ENCODE measurements around the gene ZCCHC12. TPM values are rescaled to one million over a fixed set of nuclear protein-coding genes. Genes with fewer than 3 reads are reported as not detected.
"Not testable (repeated sequence)": the region's sequence is repeated elsewhere in the genome, so short reads cannot be mapped to it uniquely, and the experiment has no call there.

ZCCHC12 gene
- 0.30 and 0.34 TPM in 2 replicates for total RNA-seq (2014; rRNA removed; shearing (Covaris generic))

DNA sequence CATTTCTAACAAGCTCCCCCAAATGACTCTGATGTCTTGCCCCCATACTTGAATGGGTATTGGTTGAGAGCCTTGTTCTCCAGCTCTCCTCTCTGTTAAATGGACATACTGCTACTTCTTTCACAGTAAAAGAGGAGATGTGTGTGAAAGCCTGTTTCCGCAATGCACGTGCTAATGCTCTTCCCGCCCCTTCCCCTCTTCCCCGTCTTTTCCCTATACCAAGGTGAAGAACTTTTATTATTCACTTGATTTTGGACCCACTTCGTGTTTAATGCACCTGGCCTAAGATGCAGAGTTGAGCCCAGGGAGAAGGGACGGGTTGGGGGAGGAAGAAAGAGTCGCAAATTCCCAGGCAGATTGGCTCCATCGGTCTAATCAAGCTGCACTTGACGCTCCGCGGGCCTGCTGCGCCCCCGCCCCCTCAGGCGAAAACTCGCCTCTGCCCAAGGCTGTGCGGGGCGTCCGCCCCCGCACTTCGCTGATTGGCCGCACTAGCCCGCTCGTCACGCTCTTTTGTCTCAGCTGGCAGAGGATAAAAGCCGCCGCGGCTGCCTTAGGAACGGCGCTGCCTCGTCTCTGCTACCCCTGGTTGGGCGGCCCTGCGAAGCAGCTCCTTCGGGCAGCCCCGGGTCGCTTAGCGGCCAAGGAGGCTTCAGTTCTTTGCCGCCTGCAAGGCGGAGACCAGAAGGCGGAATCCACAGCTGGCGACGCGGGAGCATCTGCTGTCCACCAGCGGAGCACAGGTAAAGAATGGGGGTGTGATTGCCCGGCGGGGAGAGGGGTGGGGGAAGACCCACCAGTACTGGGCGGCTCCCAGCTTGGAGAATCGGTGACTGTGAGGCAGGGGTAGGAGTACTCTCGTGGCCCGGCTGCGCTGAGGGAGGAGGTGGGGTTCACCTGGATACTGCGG lies at the start of gene ZCCHC12:
Gene ZCCHC12 (plus strand): TSS at position 562 of the 910 bp plus-strand sequence. CDS start 1,421 bp downstream, outside the sequence.
- no peak within 1 kb of the TSS for H3K27ac ChIP-seq
- no peaks in the 10 kb centered on the region for H3K27me3 ChIP-seq
- H3K4me3 ChIP-seq = peak within 1 kb of the TSS; percentile 45
- H3K9me3 ChIP-seq (replicated peaks) = no peaks in the 10 kb centered on the region
- no peaks in the 10 kb centered on the region for H3K4me1 ChIP-seq
- no peaks in the 10 kb centered on the region for H3K36me3 ChIP-seq
- DNase-seq = peak; percentile 72 to 80

DNA sequence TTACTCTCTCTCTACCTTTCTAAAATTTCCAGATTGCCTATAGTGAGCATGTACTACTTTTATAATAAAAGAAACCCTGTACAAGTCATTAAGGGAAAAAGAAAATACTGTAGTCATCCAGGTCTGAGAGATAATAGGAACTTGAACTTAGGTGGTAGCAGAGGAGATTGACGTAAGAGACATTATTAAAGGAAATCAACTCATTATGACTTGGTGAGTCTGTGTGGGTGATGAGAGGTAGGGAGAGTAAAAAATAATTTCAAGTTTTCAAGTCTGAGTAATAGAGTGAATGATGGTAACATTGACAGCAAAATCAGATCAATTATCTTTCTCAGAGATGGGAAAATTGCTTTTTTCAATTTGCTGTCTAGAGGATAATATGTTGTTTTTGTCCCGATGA lies 44.0 kb upstream of the ZCCHC12 start:
- Histone ChIP-seq H3K4me3 (no peak overlapping the region), H3K9me3 (replicated peaks) (no peaks in the 10 kb centered on the region), H3K4me1 (no peaks in the 10 kb centered on the region), H3K27me3 (no peaks in the 10 kb centered on the region), H3K36me3 (no peaks in the 10 kb centered on the region), H3K27ac (no peak overlapping the region)
- no peak for DNase-seq

DNA sequence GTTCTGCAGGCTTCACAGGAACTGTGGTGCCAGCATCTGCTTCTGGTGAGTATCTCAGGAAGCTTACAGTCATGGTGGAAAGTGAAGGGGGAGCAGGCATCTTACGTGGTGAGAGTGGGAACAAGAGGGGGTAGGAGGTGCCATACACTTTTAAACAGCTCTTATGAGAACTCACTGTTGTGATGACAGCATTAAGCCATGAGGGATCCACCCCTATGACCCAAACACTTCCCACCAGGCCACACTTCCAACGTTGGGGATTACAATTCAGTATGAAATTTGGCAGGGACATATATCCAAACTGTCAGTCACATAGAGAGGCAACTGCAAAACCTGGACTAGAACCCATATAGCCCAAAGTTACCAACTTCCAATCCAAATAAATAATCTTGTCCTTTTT lies 43.1 kb upstream of the ZCCHC12 start:
- H3K9me3 ChIP-seq (replicated peaks) = no peaks in the 10 kb centered on the region
- no peak for DNase-seq
- H3K4me3 ChIP-seq = no peak overlapping the region
- no peaks in the 10 kb centered on the region for H3K36me3 ChIP-seq
- H3K4me1 ChIP-seq = no peaks in the 10 kb centered on the region
- H3K27me3 ChIP-seq = no peaks in the 10 kb centered on the region
- H3K27ac ChIP-seq = no peak overlapping the region

DNA sequence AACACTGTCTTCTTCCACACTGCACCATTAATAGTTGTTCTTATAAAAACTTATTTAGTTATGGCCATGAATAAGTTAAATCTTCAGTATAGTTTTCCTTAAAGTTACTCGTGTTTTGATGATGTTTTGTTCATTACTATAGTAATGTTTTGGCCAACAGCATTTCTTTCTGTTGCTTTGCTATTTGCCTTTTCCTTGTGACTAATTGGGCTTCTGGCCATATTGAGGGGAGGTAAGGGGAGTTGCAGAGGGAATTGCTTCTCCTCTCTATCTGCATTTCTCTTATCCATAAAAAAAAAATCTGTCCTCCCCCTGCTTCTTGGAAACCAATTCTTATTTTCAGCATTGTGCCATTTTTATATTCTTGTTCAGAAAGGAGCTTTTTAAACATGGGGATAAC lies 42.7 kb upstream of the ZCCHC12 start:
- H3K36me3 ChIP-seq = no peaks in the 10 kb centered on the region
- no peak overlapping the region for H3K27ac ChIP-seq
- H3K27me3 ChIP-seq = no peaks in the 10 kb centered on the region
- H3K4me3 ChIP-seq = no peak overlapping the region
- DNase-seq = no peak
- H3K4me1 ChIP-seq = no peaks in the 10 kb centered on the region
- no peaks in the 10 kb centered on the region for H3K9me3 ChIP-seq (replicated peaks)

DNA sequence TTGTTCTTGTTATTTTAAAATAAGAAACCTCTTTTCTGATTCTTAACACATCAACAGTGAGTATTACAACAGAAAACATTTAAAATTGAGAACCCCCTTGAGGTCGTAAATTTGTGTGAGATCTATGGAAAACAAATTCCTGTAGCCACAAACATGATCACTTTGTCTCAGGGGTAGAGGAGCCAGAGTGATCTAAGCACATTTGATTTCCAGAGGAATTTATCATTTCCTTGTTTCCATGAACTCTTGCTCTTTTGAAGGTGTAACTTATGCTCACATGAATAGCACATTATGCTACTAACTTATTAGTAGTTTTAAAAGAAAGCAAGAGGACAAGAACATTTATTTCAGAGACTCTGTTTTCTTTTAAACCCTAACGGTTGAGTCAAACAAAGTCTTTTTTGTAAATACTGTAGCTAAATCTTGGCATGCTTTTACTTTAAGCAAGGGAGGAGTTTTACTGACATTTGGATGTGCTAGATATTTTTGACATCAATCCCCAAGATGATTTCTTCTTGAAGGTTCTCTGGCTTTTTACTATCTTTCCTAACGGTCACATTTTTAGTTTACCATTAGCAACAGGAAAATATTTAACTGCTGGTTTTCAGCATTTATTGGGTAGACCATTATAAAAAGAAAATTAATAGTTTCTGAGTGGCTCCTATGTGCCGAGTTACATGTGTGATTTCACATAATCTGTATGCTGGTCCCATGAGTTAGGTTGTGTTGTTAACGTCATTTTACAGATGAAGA lies 27.9 kb upstream of the ZCCHC12 start:
- Histone ChIP-seq H3K27me3 (no peaks in the 10 kb centered on the region), H3K4me3 (no peak overlapping the region), H3K9me3 (replicated peaks) (no peaks in the 10 kb centered on the region), H3K36me3 (no peaks in the 10 kb centered on the region), H3K4me1 (no peaks in the 10 kb centered on the region), H3K27ac (no peak overlapping the region)
- no peak for DNase-seq

DNA sequence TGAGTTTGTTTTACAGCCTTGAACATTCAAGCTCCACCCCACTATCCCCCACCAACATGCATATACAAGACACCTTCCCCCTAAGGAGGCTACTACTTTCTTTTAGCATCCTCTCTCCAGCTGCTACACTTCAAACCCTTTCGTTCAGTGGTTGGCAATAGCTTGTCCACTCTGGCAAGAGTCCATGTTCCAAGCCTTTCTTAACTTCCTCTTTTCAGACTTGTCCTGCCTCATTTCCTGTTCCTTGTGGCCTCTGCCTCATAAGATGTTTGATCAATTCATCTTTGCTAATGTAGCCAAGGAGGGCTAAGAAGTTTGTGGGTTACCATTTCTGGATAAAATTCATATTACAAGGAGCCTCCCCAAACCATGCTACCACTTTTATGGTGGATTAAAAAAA lies 20.8 kb upstream of the ZCCHC12 start:
- H3K4me1 ChIP-seq = no peaks in the 10 kb centered on the region
- no peak for DNase-seq
- no peak overlapping the region for H3K27ac ChIP-seq
- H3K36me3 ChIP-seq = no peaks in the 10 kb centered on the region
- H3K27me3 ChIP-seq = no peaks in the 10 kb centered on the region
- no peak overlapping the region for H3K4me3 ChIP-seq
- H3K9me3 ChIP-seq (replicated peaks) = no peaks in the 10 kb centered on the region

DNA sequence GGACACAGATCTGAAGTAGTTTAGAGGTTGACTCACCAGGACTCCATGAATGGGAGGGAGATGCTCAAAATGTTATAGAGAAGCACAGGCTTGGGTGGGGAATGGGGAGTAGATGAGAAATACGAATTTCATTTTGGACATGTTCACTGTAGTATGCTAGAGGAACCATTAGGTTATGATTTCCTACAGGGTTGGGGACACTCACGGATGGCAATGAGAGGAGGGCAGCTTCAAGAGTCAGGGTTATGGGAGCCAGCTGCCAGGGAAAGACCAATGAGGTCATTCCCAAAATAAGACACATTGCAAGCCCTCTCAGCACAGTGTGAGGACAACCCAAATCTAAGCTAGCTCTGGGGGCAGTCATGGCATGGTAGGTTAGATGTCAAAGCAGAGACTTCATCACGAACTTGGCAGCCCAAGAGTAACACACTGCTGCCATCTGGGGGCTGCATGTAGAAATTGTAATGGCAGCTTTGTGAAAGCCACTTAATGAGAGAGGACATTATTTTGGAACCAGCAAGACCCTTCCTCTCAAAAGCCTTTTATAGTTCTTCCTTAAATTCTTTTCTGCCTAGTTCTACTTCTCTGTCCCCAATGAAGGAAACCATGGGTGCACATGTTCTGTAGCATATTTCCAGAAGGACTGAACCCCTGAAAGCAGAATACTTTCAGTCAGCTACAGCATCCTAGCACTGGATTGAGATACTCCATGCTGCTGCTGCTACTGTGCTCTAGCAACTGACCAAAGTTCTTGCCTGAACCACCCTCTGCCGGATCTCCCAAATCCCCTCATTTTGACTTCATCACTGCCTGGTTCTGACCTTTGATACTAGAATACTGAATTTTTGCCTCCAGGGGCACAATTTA lies 16.2 kb upstream of the ZCCHC12 start:
- Histone ChIP-seq H3K36me3 (no peaks in the 10 kb centered on the region), H3K27ac (no peak overlapping the region), H3K9me3 (replicated peaks) (no peaks in the 10 kb centered on the region), H3K4me1 (no peaks in the 10 kb centered on the region), H3K27me3 (no peaks in the 10 kb centered on the region), H3K4me3 (no peak overlapping the region)
- DNase-seq = peak; percentile 44 to 75

DNA sequence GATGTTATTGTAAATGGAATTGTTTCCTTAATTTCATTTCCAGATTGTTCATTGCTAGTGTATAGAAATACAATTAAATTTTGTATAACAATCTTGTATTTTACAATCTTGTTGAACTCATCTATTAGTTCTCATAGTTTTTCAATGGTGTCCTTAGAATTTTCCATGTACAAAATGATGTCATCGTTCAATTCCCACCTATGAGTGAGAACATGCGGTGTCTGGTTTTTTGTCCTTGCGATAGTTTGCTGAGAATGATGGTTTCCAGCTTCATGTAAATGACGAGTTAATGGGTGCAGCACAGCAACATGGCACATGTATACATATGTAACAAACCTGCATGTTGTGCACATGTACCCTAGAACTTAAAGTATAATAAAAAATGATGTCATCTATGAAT lies 6.4 kb upstream of the ZCCHC12 start:
- not testable (repeated sequence) for H3K36me3 ChIP-seq; H3K27me3 ChIP-seq; H3K9me3 ChIP-seq (replicated peaks); H3K27ac ChIP-seq; DNase-seq; H3K4me1 ChIP-seq; H3K4me3 ChIP-seq

DNA sequence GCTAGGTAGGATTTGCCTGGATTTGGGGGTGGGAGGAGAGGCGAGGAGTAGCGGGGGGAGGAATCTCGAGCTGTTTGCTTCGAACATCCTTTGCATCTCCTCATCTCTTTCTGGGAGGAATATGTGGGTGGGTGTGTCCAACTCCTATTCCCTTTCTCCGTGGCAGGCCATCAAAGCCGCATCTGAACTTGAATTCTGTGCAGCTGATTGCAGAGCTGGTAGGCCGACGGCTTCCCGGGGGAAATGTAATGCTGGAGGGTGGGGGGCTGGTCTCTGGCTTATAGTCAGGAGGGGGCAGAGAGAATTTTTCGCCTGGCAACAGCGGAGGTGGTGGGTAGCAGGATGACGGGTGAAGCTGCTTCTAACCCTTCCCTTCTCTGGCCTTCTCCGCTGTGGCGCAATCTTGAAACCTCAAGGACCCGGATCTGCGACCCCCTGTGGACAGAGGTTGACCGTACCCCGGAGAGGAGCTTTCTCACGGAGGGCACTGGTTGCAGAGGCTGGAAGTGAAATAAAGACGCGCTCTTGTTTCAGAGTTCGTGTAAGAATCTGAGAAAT lies 628 bp downstream of the ZCCHC12 start:
- Histone ChIP-seq H3K27me3 (no peaks in the 10 kb centered on the region), H3K27ac (no peak overlapping the region), H3K4me3 (peak overlapping the region; percentile 45), H3K4me1 (no peaks in the 10 kb centered on the region), H3K9me3 (replicated peaks) (no peaks in the 10 kb centered on the region), H3K36me3 (no peaks in the 10 kb centered on the region)
- peak in 1 of 2 experiments; percentile 4 for DNase-seq

DNA sequence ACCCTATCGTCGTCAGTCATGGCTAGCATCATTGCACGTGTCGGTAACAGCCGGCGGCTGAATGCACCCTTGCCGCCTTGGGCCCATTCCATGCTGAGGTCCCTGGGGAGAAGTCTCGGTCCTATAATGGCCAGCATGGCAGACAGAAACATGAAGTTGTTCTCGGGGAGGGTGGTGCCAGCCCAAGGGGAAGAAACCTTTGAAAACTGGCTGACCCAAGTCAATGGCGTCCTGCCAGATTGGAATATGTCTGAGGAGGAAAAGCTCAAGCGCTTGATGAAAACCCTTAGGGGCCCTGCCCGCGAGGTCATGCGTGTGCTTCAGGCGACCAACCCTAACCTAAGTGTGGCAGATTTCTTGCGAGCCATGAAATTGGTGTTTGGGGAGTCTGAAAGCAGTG lies 1.6 kb downstream of the ZCCHC12 start:
- Histone ChIP-seq H3K9me3 (replicated peaks) (no peaks in the 10 kb centered on the region), H3K4me1 (no peaks in the 10 kb centered on the region), H3K4me3 (no peak overlapping the region), H3K27ac (no peak overlapping the region), H3K27me3 (no peaks in the 10 kb centered on the region), H3K36me3 (no peaks in the 10 kb centered on the region)
- no peak for DNase-seq

DNA sequence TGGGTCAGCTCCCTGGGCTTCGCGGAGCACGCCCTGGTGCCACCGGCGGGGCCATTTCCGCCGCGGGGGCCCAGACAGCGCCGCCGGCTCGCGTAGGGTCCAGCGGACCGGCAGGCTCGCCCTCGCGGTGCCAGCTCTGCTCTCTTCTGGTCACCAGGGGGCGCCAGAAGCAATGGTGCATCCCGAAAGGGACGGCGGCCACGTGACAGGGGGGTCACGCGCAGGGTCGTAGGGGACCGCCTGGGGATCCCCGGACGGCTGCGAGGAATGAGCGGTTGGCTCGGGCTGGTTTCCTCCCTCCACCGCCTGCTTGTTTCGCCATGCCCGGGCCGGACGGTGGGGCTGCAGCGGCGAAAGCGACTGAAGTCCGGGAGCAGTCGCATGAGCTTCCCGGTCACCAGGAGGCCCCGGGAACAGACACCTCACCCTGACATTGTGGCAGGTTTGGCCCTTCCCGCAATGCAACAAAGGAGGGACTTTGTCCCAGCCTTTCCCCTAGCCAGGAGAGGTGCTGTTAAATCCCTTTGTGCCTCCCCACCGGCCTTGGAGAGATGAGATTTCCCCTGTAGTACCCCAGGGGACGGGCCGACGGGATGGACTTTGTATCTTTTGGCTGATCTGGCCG lies 15.8 kb downstream of the ZCCHC12 start:
- no peak overlapping the region for H3K27ac ChIP-seq
- no peaks in the 10 kb centered on the region for H3K4me1 ChIP-seq
- no peaks in the 10 kb centered on the region for H3K9me3 ChIP-seq (replicated peaks)
- H3K27me3 ChIP-seq = no peaks in the 10 kb centered on the region
- H3K36me3 ChIP-seq = no peaks in the 10 kb centered on the region
- no peak overlapping the region for H3K4me3 ChIP-seq
- DNase-seq = no peak

DNA sequence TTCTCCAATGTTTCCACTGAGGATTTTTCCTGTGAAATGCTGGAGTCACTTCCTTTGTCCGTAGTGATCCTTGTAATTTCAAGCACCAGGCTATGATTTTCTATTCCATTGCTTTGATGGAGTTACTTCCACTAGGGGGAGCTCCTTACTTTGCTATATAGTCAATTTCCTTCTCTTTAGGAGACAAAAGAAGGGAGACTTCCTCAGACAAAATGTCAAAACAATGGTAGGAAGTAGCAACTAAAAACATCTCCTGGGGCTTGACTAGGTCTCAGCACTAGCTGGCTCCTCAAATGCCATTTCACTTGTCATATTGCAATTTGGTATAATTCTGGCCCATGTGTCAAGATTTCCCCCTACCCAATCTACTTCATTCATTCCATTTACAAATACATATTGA lies 24.1 kb downstream of the ZCCHC12 start:
- peak in 1 of 2 experiments; percentile 72 for DNase-seq
- Histone ChIP-seq H3K9me3 (replicated peaks) (no peaks in the 10 kb centered on the region), H3K4me3 (no peak overlapping the region), H3K36me3 (no peaks in the 10 kb centered on the region), H3K27me3 (no peaks in the 10 kb centered on the region), H3K4me1 (no peaks in the 10 kb centered on the region), H3K27ac (no peak overlapping the region)

DNA sequence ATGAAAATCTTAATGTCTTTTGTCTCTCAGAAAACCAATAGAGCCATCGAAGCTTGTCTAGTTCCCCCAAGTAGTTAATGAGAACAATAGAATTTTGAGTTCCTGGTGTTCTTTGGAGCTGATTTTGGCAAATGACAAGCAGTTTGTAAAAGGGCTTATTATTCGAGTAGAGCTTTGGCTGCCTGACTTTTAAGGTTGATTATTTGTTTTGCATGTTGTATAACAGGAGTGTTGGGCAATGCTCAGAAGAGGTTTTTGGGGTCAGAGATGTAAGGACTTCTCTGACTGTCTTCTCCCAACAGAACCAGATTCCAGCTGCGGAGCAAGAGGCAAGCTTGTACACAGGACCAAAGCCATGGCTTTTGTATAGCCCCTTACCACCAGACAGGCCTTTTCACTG lies 30.0 kb downstream of the ZCCHC12 start:
- Histone ChIP-seq H3K4me1 (no peaks in the 10 kb centered on the region), H3K4me3 (no peak overlapping the region), H3K27ac (no peak overlapping the region), H3K36me3 (no peaks in the 10 kb centered on the region), H3K9me3 (replicated peaks) (no peaks in the 10 kb centered on the region), H3K27me3 (no peaks in the 10 kb centered on the region)
- no peak for DNase-seq

DNA sequence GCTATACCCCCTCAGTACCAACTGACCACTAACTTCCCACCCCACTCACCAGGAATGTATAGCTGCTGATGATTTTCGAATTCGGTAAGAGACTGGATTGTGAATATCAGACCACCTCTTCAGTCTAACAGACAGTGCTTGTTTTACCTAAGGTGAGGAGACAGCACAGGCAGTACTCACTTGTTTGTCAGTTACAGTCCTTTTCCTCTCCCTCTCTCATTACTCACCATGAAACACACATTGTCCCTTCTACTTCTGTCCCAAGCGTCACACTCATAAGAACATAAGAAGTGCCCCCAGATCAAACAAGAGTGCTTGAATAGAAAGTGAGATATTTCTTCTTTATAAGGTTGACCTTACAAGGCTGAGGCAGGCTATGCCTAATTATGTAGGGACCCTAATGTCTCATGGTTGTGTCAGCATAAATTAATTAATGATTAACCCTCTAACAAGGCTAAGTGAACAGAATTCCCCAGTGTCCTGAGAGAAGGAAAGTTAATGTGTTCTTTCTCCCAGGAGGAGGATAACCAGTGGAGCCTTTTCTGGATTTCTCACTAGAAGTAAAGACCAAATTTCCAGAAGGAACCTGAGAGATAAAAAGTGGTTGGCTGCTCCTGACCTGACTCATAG lies 32.2 kb downstream of the ZCCHC12 start:
- Histone ChIP-seq H3K36me3 (no peaks in the 10 kb centered on the region), H3K4me1 (no peaks in the 10 kb centered on the region), H3K4me3 (no peak overlapping the region), H3K27ac (no peak overlapping the region), H3K27me3 (no peaks in the 10 kb centered on the region), H3K9me3 (replicated peaks) (no peaks in the 10 kb centered on the region)
- no peak for DNase-seq
